Mononuclear cell (primary cell): ENCODE measurements around the gene PRKD1. TPM values are rescaled to one million over a fixed set of nuclear protein-coding genes. Genes with fewer than 3 reads are reported as not detected.

Source experiments
- H3K27me3 ChIP-seq: 2 replicates; pipeline ENCODE4 v1.6.0; 2011; ENCODE audit warnings: low read length, control low read depth; ENCODE audit not compliant: insufficient read depth
- H3K4me1 ChIP-seq: 2 replicates; pipeline ENCODE4 v1.5.1; 2011; ENCODE audit warnings: mild to moderate bottlenecking, low read length, control low read depth; ENCODE audit not compliant: insufficient read depth
- H3K4me3 ChIP-seq: 2 replicates; pipeline ENCODE4 v1.5.1; 2011; ENCODE audit warnings: mild to moderate bottlenecking, low read length, moderate library complexity
- H3K9me3 ChIP-seq: 2 replicates; pipeline ENCODE4 v1.5.1; 2011; ENCODE audit warnings: low read depth, mild to moderate bottlenecking, control low read depth, low read length
- total RNA-seq: library from RNA; depleted of rRNA; stranded (reverse); fragments of >200 nt; gene quantifications from one replicate; pipeline ENCODE4 v1.2.3, GENCODE V29; 2012

PRKD1 gene
- total RNA-seq, 1 donor, result not detected

- no peaks in the 10 kb centered on the region for H3K9me3 ChIP-seq
- peaks cover 2% of the 10 kb centered on the region for H3K27me3 ChIP-seq
- H3K4me1 ChIP-seq, result no peaks in the 10 kb centered on the region
- H3K4me3 ChIP-seq, result no peak overlapping the region
Measured at GRCh38 chr14:29918981-29919380, 8.7 kb downstream of the PRKD1 start.

- no peak overlapping the region for H3K4me3 ChIP-seq
- H3K9me3 ChIP-seq, result peaks cover 3% of the 10 kb centered on the region
- no peaks in the 10 kb centered on the region for H3K4me1 ChIP-seq
- H3K27me3 ChIP-seq, result no peaks in the 10 kb centered on the region
Measured at GRCh38 chr14:29913566-29913965, 14.1 kb downstream of the PRKD1 start.

- Histone ChIP-seq H3K9me3 (peaks cover 3% of the 10 kb centered on the region), H3K4me1 (no peaks in the 10 kb centered on the region), H3K4me3 (no peak overlapping the region), H3K27me3 (no peaks in the 10 kb centered on the region)
Measured at GRCh38 chr14:29911810-29912209, 15.8 kb downstream of the PRKD1 start.

- Histone ChIP-seq H3K4me3 (no peak overlapping the region), H3K9me3 (peaks cover 3% of the 10 kb centered on the region), H3K4me1 (no peaks in the 10 kb centered on the region), H3K27me3 (no peaks in the 10 kb centered on the region)
Measured at GRCh38 chr14:29908652-29909577, 18.7 kb downstream of the PRKD1 start.

GRCh38 chr14:29906256-29906870 lies 21.3 kb downstream of the PRKD1 start:
- no peaks in the 10 kb centered on the region for H3K27me3 ChIP-seq
- no peak overlapping the region for H3K4me3 ChIP-seq
- H3K4me1 ChIP-seq, result no peaks in the 10 kb centered on the region
- H3K9me3 ChIP-seq, result no peaks in the 10 kb centered on the region

GRCh38 chr14:29905543-29905942 lies 22.1 kb downstream of the PRKD1 start:
- H3K4me3 ChIP-seq, result no peak overlapping the region

GRCh38 chr14:29900609-29901350 lies 26.9 kb downstream of the PRKD1 start:
- no peaks in the 10 kb centered on the region for H3K27me3 ChIP-seq
- H3K9me3 ChIP-seq, result no peaks in the 10 kb centered on the region
- H3K4me1 ChIP-seq, result no peaks in the 10 kb centered on the region
- H3K4me3 ChIP-seq, result no peak overlapping the region

More at GRCh38 chr14:29905543-29905942, 22.1 kb downstream of the PRKD1 start:
- Histone ChIP-seq H3K9me3 (no peaks in the 10 kb centered on the region), H3K27me3 (no peaks in the 10 kb centered on the region), H3K4me1 (no peaks in the 10 kb centered on the region)

GRCh38 chr14:29898470-29898869 lies 29.2 kb downstream of the PRKD1 start:
- H3K4me1 ChIP-seq, result no peaks in the 10 kb centered on the region
- no peaks in the 10 kb centered on the region for H3K9me3 ChIP-seq
- H3K4me3 ChIP-seq, result no peak overlapping the region
- no peaks in the 10 kb centered on the region for H3K27me3 ChIP-seq

GRCh38 chr14:29897181-29897580 lies 30.5 kb downstream of the PRKD1 start:
- H3K4me1 ChIP-seq, result no peaks in the 10 kb centered on the region
- no peaks in the 10 kb centered on the region for H3K9me3 ChIP-seq
- no peaks in the 10 kb centered on the region for H3K27me3 ChIP-seq
- H3K4me3 ChIP-seq, result no peak overlapping the region

- Histone ChIP-seq H3K4me1 (no peaks in the 10 kb centered on the region), H3K27me3 (no peaks in the 10 kb centered on the region), H3K9me3 (no peaks in the 10 kb centered on the region), H3K4me3 (no peak overlapping the region)
Measured at GRCh38 chr14:29896354-29896821, 31.3 kb downstream of the PRKD1 start.

GRCh38 chr14:29895591-29896083 lies 32.0 kb downstream of the PRKD1 start:
- no peak overlapping the region for H3K4me3 ChIP-seq
- H3K4me1 ChIP-seq, result no peaks in the 10 kb centered on the region
- no peaks in the 10 kb centered on the region for H3K9me3 ChIP-seq
- H3K27me3 ChIP-seq, result no peaks in the 10 kb centered on the region

GRCh38 chr14:29893989-29894388 lies 33.7 kb downstream of the PRKD1 start:
- Histone ChIP-seq H3K27me3 (no peaks in the 10 kb centered on the region), H3K9me3 (no peaks in the 10 kb centered on the region), H3K4me3 (no peak overlapping the region), H3K4me1 (no peaks in the 10 kb centered on the region)

GRCh38 chr14:29892327-29892726 lies 35.3 kb downstream of the PRKD1 start:
- Histone ChIP-seq H3K27me3 (no peaks in the 10 kb centered on the region), H3K4me3 (no peak overlapping the region), H3K4me1 (no peaks in the 10 kb centered on the region), H3K9me3 (no peaks in the 10 kb centered on the region)

GRCh38 chr14:29885988-29886387 lies 41.7 kb downstream of the PRKD1 start:
- Histone ChIP-seq H3K4me3 (no peak overlapping the region), H3K27me3 (no peaks in the 10 kb centered on the region), H3K4me1 (no peaks in the 10 kb centered on the region), H3K9me3 (no peaks in the 10 kb centered on the region)

GRCh38 chr14:29868000-29868399 lies 59.6 kb downstream of the PRKD1 start:
- H3K9me3 ChIP-seq, result no peaks in the 10 kb centered on the region
- H3K27me3 ChIP-seq, result no peaks in the 10 kb centered on the region
- no peak overlapping the region for H3K4me3 ChIP-seq
- H3K4me1 ChIP-seq, result no peaks in the 10 kb centered on the region
